IgD-negative memory B cell (primary cell): ENCODE measurements around the gene LRBA. TPM values are rescaled to one million over a fixed set of nuclear protein-coding genes. Genes with fewer than 3 reads are reported as not detected.
"Not testable (repeated sequence)": the region's sequence is repeated elsewhere in the genome, so short reads cannot be mapped to it uniquely, and the experiment has no call there.

Source experiments
- H3K27ac Mint-ChIP-seq, 3 donors: one replicate each; pipeline ENCODE4 v1.8.0; 2020 to 2022; ENCODE audit warnings: mild to moderate bottlenecking in 3 of 3, mixed read lengths in 3 of 3, moderate library complexity in 1 of 3
- H3K27me3 Mint-ChIP-seq: one replicate; pipeline ENCODE4 v1.8.0; 2021; ENCODE audit warnings: mixed read lengths
- H3K36me3 Mint-ChIP-seq: one replicate; pipeline ENCODE4 v1.8.0; 2020; ENCODE audit warnings: mild to moderate bottlenecking, mixed read lengths
- H3K4me1 Mint-ChIP-seq, 3 donors: one replicate each; pipeline ENCODE4 v1.8.0; 2020 to 2022; ENCODE audit warnings: mixed read lengths in 3 of 3, mild to moderate bottlenecking in 1 of 3
- H3K4me3 Mint-ChIP-seq, 4 donors: one replicate each; pipeline ENCODE4 v1.8.0; 2020 to 2022; ENCODE audit warnings: mild to moderate bottlenecking in 4 of 4, mixed read lengths in 4 of 4, moderate library complexity in 3 of 4
- H3K9me3 Mint-ChIP-seq, 3 donors: one replicate each; pipeline ENCODE4 v1.8.0; 2020 to 2021; ENCODE audit warnings: mixed read lengths in 3 of 3, mild to moderate bottlenecking in 1 of 3
- polyA plus RNA-seq: library from polyadenylated mRNA; unstranded; fragments of 300-500 nt; fragmentation: Illumina TruSeq; gene quantifications from one replicate; pipeline ENCODE4 v1.2.3, GENCODE V29; 2021

Gene LRBA
- polyA plus RNA-seq, 1 donor from 2014 or later: 15.3 TPM

- peaks cover 29 to 51% (median 39%) of the 10 kb centered on the region in 3 donors for H3K4me1 Mint-ChIP-seq
- no peaks in the 10 kb centered on the region for H3K27me3 Mint-ChIP-seq
- peaks cover 0 to 1% (median 0%) of the 10 kb centered on the region in 3 donors for H3K9me3 Mint-ChIP-seq
- peaks cover 6% of the 10 kb centered on the region for H3K36me3 Mint-ChIP-seq
- no peak overlapping the region for H3K27ac Mint-ChIP-seq
- peak overlapping the region in 1 of 4 donors; percentile 18 for H3K4me3 Mint-ChIP-seq
Observed at GRCh38 chr4:150973626-150974251, 41.3 kb downstream of the LRBA start.

GRCh38 chr4:150972592-150972991 is 42.5 kb downstream of the LRBA start:
- H3K27ac Mint-ChIP-seq: no peak overlapping the region
- H3K27me3 Mint-ChIP-seq: no peaks in the 10 kb centered on the region
- peaks cover 6% of the 10 kb centered on the region for H3K36me3 Mint-ChIP-seq
- H3K4me1 Mint-ChIP-seq: peaks cover 27 to 47% (median 35%) of the 10 kb centered on the region in 3 donors
- H3K9me3 Mint-ChIP-seq: no peaks in the 10 kb centered on the region
- H3K4me3 Mint-ChIP-seq: peak overlapping the region in 1 of 4 donors; percentile 18

DNA sequence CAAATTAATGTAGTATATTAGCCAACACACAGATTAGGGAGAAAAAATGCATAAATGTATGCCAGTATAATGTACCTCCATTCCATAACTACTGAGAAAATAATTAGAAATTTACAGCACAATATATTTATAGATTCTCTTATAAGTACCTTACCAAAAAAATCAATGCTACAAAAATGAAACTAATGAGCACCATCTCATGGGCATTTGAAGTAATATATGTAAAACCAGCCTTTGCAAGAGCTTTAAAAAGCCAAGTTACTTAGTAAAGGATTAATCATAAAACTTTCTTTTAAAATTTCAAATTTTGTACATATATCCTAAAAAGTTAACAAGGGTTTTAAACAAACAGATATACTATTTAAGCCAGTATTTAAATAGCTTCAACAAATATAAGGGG is 43.2 kb downstream of the LRBA start:
- Mint-ChIP-seq H3K36me3 (peaks cover 9% of the 10 kb centered on the region), H3K27ac (no peak overlapping the region), H3K4me1 (peaks cover 25 to 47% (median 33%) of the 10 kb centered on the region in 3 donors), H3K4me3 (no peak overlapping the region), H3K9me3 (no peaks in the 10 kb centered on the region), H3K27me3 (no peaks in the 10 kb centered on the region)

GRCh38 chr4:150970685-150971151 is 44.4 kb downstream of the LRBA start:
- Mint-ChIP-seq H3K27ac (no peak overlapping the region), H3K4me1 (peaks cover 21 to 42% (median 27%) of the 10 kb centered on the region in 3 donors)

DNA sequence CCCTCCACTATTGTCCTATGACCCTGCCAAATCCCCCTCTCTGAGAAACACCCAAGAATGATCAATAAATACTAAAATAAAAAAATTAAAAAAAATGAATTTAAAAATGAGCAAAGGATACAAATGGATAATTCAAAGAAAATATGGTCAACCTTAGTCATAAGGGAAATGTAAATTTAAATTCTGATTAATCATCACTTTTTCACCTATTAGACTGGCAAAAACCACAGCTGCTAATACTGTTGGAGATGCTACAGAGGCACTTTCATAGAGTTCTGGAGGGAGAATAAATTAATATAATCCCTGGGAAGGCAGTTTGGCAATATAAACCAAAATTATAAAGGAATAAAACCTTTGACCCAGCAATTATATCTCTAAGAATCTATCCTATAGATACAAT is 50.3 kb downstream of the LRBA start:
- H3K27me3 Mint-ChIP-seq: no peaks in the 10 kb centered on the region
- H3K27ac Mint-ChIP-seq: no peak overlapping the region
- peaks cover 0 to 4% (median 0%) of the 10 kb centered on the region in 3 donors for H3K9me3 Mint-ChIP-seq
- peaks cover 4 to 18% (median 7%) of the 10 kb centered on the region in 3 donors for H3K4me1 Mint-ChIP-seq
- H3K4me3 Mint-ChIP-seq: no peak overlapping the region
- peaks cover 9% of the 10 kb centered on the region for H3K36me3 Mint-ChIP-seq

More at GRCh38 chr4:150970685-150971151, 44.4 kb downstream of the LRBA start:
- no peaks in the 10 kb centered on the region for H3K27me3 Mint-ChIP-seq
- H3K4me3 Mint-ChIP-seq: no peak overlapping the region
- H3K9me3 Mint-ChIP-seq: no peaks in the 10 kb centered on the region
- H3K36me3 Mint-ChIP-seq: peaks cover 7% of the 10 kb centered on the region

GRCh38 chr4:150963602-150964345 is 51.3 kb downstream of the LRBA start:
- not testable (repeated sequence) for H3K4me3 Mint-ChIP-seq, H3K36me3 Mint-ChIP-seq, H3K27ac Mint-ChIP-seq, H3K9me3 Mint-ChIP-seq, H3K27me3 Mint-ChIP-seq
- peaks cover 4 to 12% (median 7%) of the 10 kb centered on the region in 3 donors for H3K4me1 Mint-ChIP-seq

DNA sequence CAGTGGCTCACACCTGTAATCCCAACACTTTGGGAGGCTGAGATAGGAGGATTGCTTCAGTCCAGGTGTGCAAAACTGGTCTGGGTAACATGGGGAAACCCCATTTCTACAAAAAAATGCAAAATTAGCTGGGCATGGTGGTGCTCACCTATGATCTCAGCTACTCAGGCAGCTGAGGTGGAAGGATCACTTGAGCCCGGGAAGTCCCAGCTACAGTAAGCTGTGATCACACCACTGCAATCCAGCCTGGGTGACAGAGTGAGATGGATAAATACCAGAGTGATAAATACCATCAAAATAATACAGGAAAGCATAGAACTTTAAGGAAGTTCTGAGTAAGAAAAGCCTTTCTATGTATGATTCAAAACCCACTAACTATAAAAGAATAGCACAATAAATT is 52.8 kb downstream of the LRBA start:
- Mint-ChIP-seq H3K4me3 (no peak overlapping the region), H3K27me3 (no peaks in the 10 kb centered on the region), H3K36me3 (peaks cover 10% of the 10 kb centered on the region), H3K27ac (no peak overlapping the region), H3K4me1 (peaks cover 4 to 9% (median 6%) of the 10 kb centered on the region in 3 donors), H3K9me3 (peaks cover 5 to 12% (median 8%) of the 10 kb centered on the region in 3 donors)

DNA sequence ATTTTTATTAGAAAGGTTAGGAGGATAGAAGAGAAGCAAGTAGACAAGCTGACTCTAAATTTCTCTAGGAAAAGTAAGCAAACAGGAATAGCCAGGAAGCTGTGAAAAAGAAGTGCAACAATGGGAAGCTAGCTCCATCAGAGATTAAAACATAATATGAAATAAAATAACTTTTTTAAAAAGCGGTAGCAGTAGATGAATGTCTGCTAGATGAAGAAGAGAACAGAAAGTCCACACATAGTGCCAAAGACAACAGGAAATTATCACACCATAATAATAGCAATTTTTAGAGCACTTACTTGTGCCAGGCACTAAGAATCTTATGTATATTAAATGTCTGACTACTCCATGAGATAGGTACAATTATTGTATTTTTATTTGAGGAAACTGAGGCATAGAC is 53.5 kb downstream of the LRBA start:
- Mint-ChIP-seq H3K27ac (no peak overlapping the region), H3K27me3 (no peaks in the 10 kb centered on the region), H3K4me3 (no peak overlapping the region), H3K36me3 (peaks cover 13% of the 10 kb centered on the region), H3K9me3 (peaks cover 5 to 19% (median 14%) of the 10 kb centered on the region in 3 donors), H3K4me1 (peaks cover 4 to 9% (median 9%) of the 10 kb centered on the region in 3 donors)

DNA sequence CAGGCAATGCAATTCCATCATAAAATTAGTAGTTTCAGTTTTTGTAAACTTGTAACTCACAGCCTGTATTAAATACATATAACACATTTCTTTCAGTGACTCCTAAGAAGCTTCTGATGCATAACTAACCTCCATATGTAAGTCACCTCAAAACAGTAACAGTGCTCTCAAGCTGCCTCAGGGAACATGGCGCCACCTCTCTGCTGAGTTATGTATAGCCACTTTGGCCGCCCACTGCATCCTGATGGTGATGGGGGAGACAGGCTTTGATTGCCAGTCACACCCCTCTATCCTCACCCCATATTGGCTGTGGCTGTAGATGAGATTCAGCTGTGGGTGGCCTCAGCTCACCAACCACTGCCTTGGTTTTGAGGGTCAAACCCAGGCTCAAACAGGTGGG is 54.3 kb downstream of the LRBA start:
- peaks cover 15% of the 10 kb centered on the region for H3K36me3 Mint-ChIP-seq
- peaks cover 6 to 26% (median 16%) of the 10 kb centered on the region in 3 donors for H3K9me3 Mint-ChIP-seq
- H3K27ac Mint-ChIP-seq: no peak overlapping the region
- H3K27me3 Mint-ChIP-seq: no peaks in the 10 kb centered on the region
- no peak overlapping the region for H3K4me3 Mint-ChIP-seq
- peaks cover 5 to 13% (median 11%) of the 10 kb centered on the region in 3 donors for H3K4me1 Mint-ChIP-seq

- no peaks in the 10 kb centered on the region for H3K27me3 Mint-ChIP-seq
- peaks cover 6 to 26% (median 16%) of the 10 kb centered on the region in 3 donors for H3K9me3 Mint-ChIP-seq
- H3K4me1 Mint-ChIP-seq: peaks cover 5 to 13% (median 11%) of the 10 kb centered on the region in 3 donors
- peaks cover 17% of the 10 kb centered on the region for H3K36me3 Mint-ChIP-seq
- peak overlapping the region in 1 of 4 donors; percentile 37 for H3K4me3 Mint-ChIP-seq
- no peak overlapping the region for H3K27ac Mint-ChIP-seq
Observed at GRCh38 chr4:150960079-150960478, 55.0 kb downstream of the LRBA start.

GRCh38 chr4:150957981-150958380 is 57.1 kb downstream of the LRBA start:
- peaks cover 6 to 13% (median 11%) of the 10 kb centered on the region in 3 donors for H3K4me1 Mint-ChIP-seq
- H3K9me3 Mint-ChIP-seq: peaks cover 6 to 26% (median 16%) of the 10 kb centered on the region in 3 donors
- H3K27ac Mint-ChIP-seq, H3K27me3 Mint-ChIP-seq, H3K4me3 Mint-ChIP-seq: not testable (repeated sequence)
- peaks cover 17% of the 10 kb centered on the region for H3K36me3 Mint-ChIP-seq

DNA sequence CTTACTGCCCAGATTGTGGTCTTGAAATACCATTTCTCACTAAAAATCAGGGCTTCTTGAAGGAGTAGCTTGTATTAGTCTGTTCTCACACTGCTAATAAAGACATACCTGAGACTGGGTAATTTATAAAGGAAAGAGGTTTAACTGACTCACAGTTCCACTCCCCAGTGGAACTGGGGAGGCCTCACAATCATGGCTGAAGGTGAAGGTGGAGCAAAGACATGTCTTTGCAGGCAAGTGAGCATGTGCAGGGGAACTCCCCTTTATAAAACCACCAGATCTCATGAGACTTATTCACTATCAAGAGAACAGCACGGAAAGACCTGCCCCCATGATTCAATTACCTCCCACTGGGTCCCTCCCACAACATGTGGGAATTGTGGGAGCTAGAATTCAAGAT is 58.0 kb downstream of the LRBA start:
- Mint-ChIP-seq H3K4me1 (peaks cover 11 to 16% (median 15%) of the 10 kb centered on the region in 3 donors), H3K36me3 (peaks cover 21% of the 10 kb centered on the region), H3K27ac (peak overlapping the region in 1 of 3 donors; percentile 50), H3K9me3 (peaks cover 6 to 26% (median 16%) of the 10 kb centered on the region in 3 donors), H3K4me3 (peak overlapping the region in 1 of 4 donors; percentile 57)
- not testable (repeated sequence) for H3K27me3 Mint-ChIP-seq

- H3K4me1 Mint-ChIP-seq: peaks cover 18 to 29% (median 24%) of the 10 kb centered on the region in 3 donors
- not testable (repeated sequence) for H3K27me3 Mint-ChIP-seq, H3K4me3 Mint-ChIP-seq, H3K27ac Mint-ChIP-seq
- H3K36me3 Mint-ChIP-seq: peaks cover 22% of the 10 kb centered on the region
- H3K9me3 Mint-ChIP-seq: peaks cover 8 to 21% (median 15%) of the 10 kb centered on the region in 3 donors
Observed at GRCh38 chr4:150953916-150954315, 61.2 kb downstream of the LRBA start.

DNA sequence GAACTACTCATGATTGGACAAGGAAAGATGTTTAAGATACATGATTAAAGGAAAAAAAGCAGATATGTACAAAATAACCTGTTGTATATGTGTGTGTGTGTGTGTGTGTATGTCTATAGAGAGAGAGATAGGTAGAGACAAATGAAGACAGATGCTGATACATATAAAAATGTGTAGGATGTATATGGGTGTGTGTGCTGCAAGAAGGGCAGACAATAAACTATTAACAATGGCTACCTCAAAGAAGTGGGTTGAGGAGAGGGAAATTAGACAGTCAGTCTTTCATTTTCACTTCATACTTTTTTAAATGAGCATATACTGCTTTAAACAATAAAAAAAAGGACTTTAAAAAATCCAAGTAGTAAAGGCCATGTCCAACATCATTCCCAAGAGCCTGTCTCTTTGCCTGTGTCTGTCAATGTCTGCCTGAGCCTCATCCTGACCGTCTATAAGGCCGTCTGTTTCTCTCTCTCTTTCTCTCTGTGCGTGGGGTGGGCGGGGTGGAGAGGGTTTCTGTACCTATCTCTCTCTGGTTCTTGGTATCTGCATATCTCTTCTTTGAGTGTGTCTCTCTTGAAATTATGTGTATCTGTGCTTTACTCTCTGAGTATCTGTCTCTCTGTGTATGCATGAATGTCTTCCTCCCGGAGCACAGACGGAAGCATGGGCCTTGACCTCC is 62.8 kb downstream of the LRBA start:
- peaks cover 3 to 14% (median 9%) of the 10 kb centered on the region in 3 donors for H3K9me3 Mint-ChIP-seq
- H3K4me1 Mint-ChIP-seq: peaks cover 21 to 40% (median 31%) of the 10 kb centered on the region in 3 donors
- H3K27me3 Mint-ChIP-seq: no peaks in the 10 kb centered on the region
- peak overlapping the region in 1 of 4 donors; percentile 65 for H3K4me3 Mint-ChIP-seq
- peaks cover 19% of the 10 kb centered on the region for H3K36me3 Mint-ChIP-seq
- peak overlapping the region in 1 of 3 donors; percentile 14 for H3K27ac Mint-ChIP-seq
